ENCODE data around the gene CAMK2A. TPM values are rescaled to one million over a fixed set of nuclear protein-coding genes. Genes with fewer than 3 reads are reported as not detected.

The CAMK2A gene
- total RNA-seq, 3 donors from 2014 or later (not counting 1 experiment from before 2014, with no cell fraction given): 0.38 TPM; not detected in 2

GRCh38 chr5:150301901-150302300, 12.3 kb upstream of the CAMK2A start:
- Histone ChIP-seq H3K36me3 (ENCODE audit: control insufficient read depth, insufficient read depth, low read length) (no peaks in the 10 kb centered on the region), H3K9me3 (ENCODE audit: control insufficient read depth, insufficient read depth, low read length) (no peaks in the 10 kb centered on the region), H3K27me3 (ENCODE audit: control insufficient read depth, insufficient read depth, low read length) (peaks cover 2% of the 10 kb centered on the region), H3K27ac (ENCODE audit: low read length) (no peak overlapping the region), H3K4me1 (ENCODE audit: control insufficient read depth, insufficient read depth, low read length) (no peaks in the 10 kb centered on the region), H3K4me3 (ENCODE audit: low read length) (no peak overlapping the region)
- Mint-ChIP-seq H3K27ac (no peak overlapping the region), H3K9me3 (no peaks in the 10 kb centered on the region), H3K4me3 (no peak overlapping the region), H3K27me3 (ENCODE audit: low read depth in 2 of 2) (peaks cover 26 to 30% of the 10 kb centered on the region in 2 donors), H3K36me3 (no peaks in the 10 kb centered on the region), H3K4me1 (peaks cover 11% of the 10 kb centered on the region in 2 donors)
- ATAC-seq (no peak), DNase-seq (no peak)
- no peak for TF ChIP-seq CTCF (IDR thresholded peaks at IDR 0.05)
- intact Hi-C loops (cut with micrococcal nuclease): no loop called here
- WGBS (ENCODE audit: insufficient coverage): 26% methylated on average over 22 of the region's 22 CpGs

GRCh38 chr5:150301170-150301505, 11.6 kb upstream of the CAMK2A start:
- TF ChIP-seq CTCF (IDR thresholded peaks at IDR 0.05): no peak
- no peaks in the 10 kb centered on the region for H3K36me3 ChIP-seq (ENCODE audit: control insufficient read depth, insufficient read depth, low read length)
- no peak overlapping the region for H3K4me3 ChIP-seq (ENCODE audit: low read length)
- WGBS (ENCODE audit: insufficient coverage): 33% methylated on average over 1 of the region's 1 CpG
- no peaks in the 10 kb centered on the region for H3K4me1 ChIP-seq (ENCODE audit: control insufficient read depth, insufficient read depth, low read length)
- H3K27me3 ChIP-seq (ENCODE audit: control insufficient read depth, insufficient read depth, low read length): peaks cover 2% of the 10 kb centered on the region
- peaks cover 26 to 30% of the 10 kb centered on the region in 2 donors for H3K27me3 Mint-ChIP-seq (ENCODE audit: low read depth in 2 of 2)
- H3K9me3 ChIP-seq (ENCODE audit: control insufficient read depth, insufficient read depth, low read length): no peaks in the 10 kb centered on the region
- peaks cover 9 to 10% of the 10 kb centered on the region in 2 donors for H3K4me1 Mint-ChIP-seq
- no peak overlapping the region for H3K27ac ChIP-seq (ENCODE audit: low read length)
- H3K36me3 Mint-ChIP-seq: no peaks in the 10 kb centered on the region
- H3K4me3 Mint-ChIP-seq: no peak overlapping the region
- no peak for ATAC-seq
- no peaks in the 10 kb centered on the region for H3K9me3 Mint-ChIP-seq
- DNase-seq: no peak
- no peak overlapping the region for H3K27ac Mint-ChIP-seq
- intact Hi-C loops (cut with micrococcal nuclease): no loop called here

GRCh38 chr5:150300496-150301169, 11.1 kb upstream of the CAMK2A start:
- DNase-seq: no peak
- peaks cover 26 to 30% of the 10 kb centered on the region in 2 donors for H3K27me3 Mint-ChIP-seq (ENCODE audit: low read depth in 2 of 2)
- H3K27ac Mint-ChIP-seq: no peak overlapping the region
- H3K36me3 Mint-ChIP-seq: no peaks in the 10 kb centered on the region
- H3K27me3 ChIP-seq (ENCODE audit: control insufficient read depth, insufficient read depth, low read length): peaks cover 2% of the 10 kb centered on the region
- no peak overlapping the region for H3K27ac ChIP-seq (ENCODE audit: low read length)
- no peak for TF ChIP-seq CTCF (IDR thresholded peaks at IDR 0.05)
- intact Hi-C loops (cut with micrococcal nuclease): no loop called here
- H3K4me1 Mint-ChIP-seq: peaks cover 4 to 5% of the 10 kb centered on the region in 2 donors
- H3K36me3 ChIP-seq (ENCODE audit: control insufficient read depth, insufficient read depth, low read length): no peaks in the 10 kb centered on the region
- H3K9me3 ChIP-seq (ENCODE audit: control insufficient read depth, insufficient read depth, low read length): no peaks in the 10 kb centered on the region
- 92% methylated on average over 13 of the region's 13 CpGs for WGBS (ENCODE audit: insufficient coverage)
- no peaks in the 10 kb centered on the region for H3K9me3 Mint-ChIP-seq
- ATAC-seq: no peak
- H3K4me1 ChIP-seq (ENCODE audit: control insufficient read depth, insufficient read depth, low read length): no peaks in the 10 kb centered on the region
- no peak overlapping the region for H3K4me3 ChIP-seq (ENCODE audit: low read length)
- H3K4me3 Mint-ChIP-seq: no peak overlapping the region
